ENCODE measurements around the gene ABCG8. TPM values are rescaled to one million over a fixed set of nuclear protein-coding genes. Genes with fewer than 3 reads are reported as not detected.

The ABCG8 gene
- total and polyA plus RNA-seq, 9 of the 15 experiments (the other 6 are each of a cell fraction or from before 2014, with no cell fraction given): not detected

- FAIRE-seq (no peak), ATAC-seq (no peak), DNase-seq (ENCODE audit: extremely low read depth in 1 of 4, low spot score in 3 of 4) (no peak)
- intact Hi-C loops (cut with micrococcal nuclease) (no loop called here), in situ Hi-C loops (cut with MboI) (no loop called here)
- H3K9me3 ChIP-seq (replicated peaks; ENCODE audit: control insufficient read depth, insufficient read depth, low read depth, low read length): no peaks in the 10 kb centered on the region
- no peaks in the 10 kb centered on the region for H4K20me1 ChIP-seq (replicated peaks; ENCODE audit: control insufficient read depth, insufficient read depth, low read length)
- POLR2A ChIA-PET: interaction anchor here (0.6 kb wide), 1 partner anchor 1491 kb away, joined by 3 read pairs; no protein-coding TSS in a partner anchor
- H3K4me2 ChIP-seq (ENCODE audit: insufficient read depth, low read length): no peak overlapping the region
- no peaks in the 10 kb centered on the region for H3K27me3 ChIP-seq (ENCODE audit: control insufficient read depth in 2 of 2, insufficient read depth in 2 of 2, low read length in 2 of 2)
- no peaks in the 10 kb centered on the region for H3K9me1 ChIP-seq (ENCODE audit: control insufficient read depth, insufficient read depth, low read length)
- no peaks in the 10 kb centered on the region; the same call in 2 of the 3 replicates for H3K36me3 ChIP-seq (ENCODE audit: control insufficient read depth, insufficient read depth, low read length)
- no peaks in the 10 kb centered on the region for H3K79me2 ChIP-seq (ENCODE audit: control insufficient read depth, insufficient read depth, low read length)
- no peak overlapping the region for H3K27ac ChIP-seq (ENCODE audit: extremely low read depth, low read depth, low read length)
- H3K4me1 ChIP-seq (replicated peaks in 1 of 2; ENCODE audit: control insufficient read depth in 2 of 2, insufficient read depth in 2 of 2, low read length in 2 of 2): no peaks in the 10 kb centered on the region
- WGBS (ENCODE audit: insufficient coverage, low coverage, missing lambda C conversion rate): 73% methylated on average over 8 of the region's 9 CpGs
- BruUV-seq (replicated peaks): no TSS peak
- H2AFZ ChIP-seq (ENCODE audit: low read depth, low read length): no peak overlapping the region
- H3K9ac ChIP-seq (ENCODE audit: insufficient read depth in 1 of 2, low read depth in 2 of 2, low read length in 2 of 2): no peak overlapping the region
- H3K4me3 ChIP-seq: no peak overlapping the region
- TF ChIP-seq ZNF507 (tag; conservative IDR thresholded peaks at IDR 0.05): no peak
- TF ChIP-seq NR4A1 (CRISPR knock-in tag; IDR thresholded peaks at IDR 0.05): no peak
- TF ChIP-seq NR4A1 (tag; IDR thresholded peaks at IDR 0.05): no peak
- no peak for TF ChIP-seq PHF20 (IDR thresholded peaks at IDR 0.05; ENCODE audit: partially characterized antibody)
- no peak for TF ChIP-seq MBD2 (IDR thresholded peaks at IDR 0.05; ENCODE audit: borderline replicate concordance, low read depth)
- TF ChIP-seq ATF4 (CRISPR knock-in tag; IDR thresholded peaks at IDR 0.05): no peak
- no peak for TF ChIP-seq ZNF311 (CRISPR knock-in tag; IDR thresholded peaks at IDR 0.05)
- no peak for TF ChIP-seq L3MBTL2 (IDR thresholded peaks at IDR 0.05)
- TF ChIP-seq NR3C1 (CRISPR knock-in tag; IDR thresholded peaks at IDR 0.05): no peak
- TF ChIP-seq RBM17 (IDR thresholded peaks at IDR 0.05; ENCODE audit: borderline replicate concordance, low read depth, low read length): no peak
- no peak for TF ChIP-seq ZNF174 (CRISPR knock-in tag; IDR thresholded peaks at IDR 0.05)
- no peak for TF ChIP-seq STAT5A (IDR thresholded peaks at IDR 0.05; ENCODE audit: borderline replicate concordance, low read length)
- TF ChIP-seq NFE2 (IDR thresholded peaks at IDR 0.05; ENCODE audit: low read depth): no peak
- no peak for TF ChIP-seq BRCA1 (IDR thresholded peaks at IDR 0.05)
- no peak for TF ChIP-seq BRCA1 (CRISPR knock-in tag; IDR thresholded peaks at IDR 0.05)
- no peak for TF ChIP-seq MLLT1 (IDR thresholded peaks at IDR 0.05)
- no peak for TF ChIP-seq RNF219 (CRISPR knock-in tag; IDR thresholded peaks at IDR 0.05)
- CTCF ChIA-PET (ENCODE audit: low intra/inter-chr PET ratio): no interaction called here
Observed at GRCh38 chr2:43794956-43795355, 43.8 kb upstream of the ABCG8 start.

All from K562 (cell line).